SK-N-SH (cell line): Measurements from ENCODE around the gene MAN1A1. TPM values are rescaled to one million over a fixed set of nuclear protein-coding genes. Genes with fewer than 3 reads are reported as not detected.

Experiments
- CTCF ChIA-PET: fragments of 300-600, 350-600 bp; formaldehyde crosslinking; extraction: SDS; loops from one replicate; lab custom pipeline; 2021; lab: Yijun Ruan, JAX
- POLR2A ChIA-PET: fragments of 350-600 bp; sonication (Branson Sonifier 250); formaldehyde crosslinking; extraction: SDS; loops from one replicate; lab custom pipeline; 2020; ENCODE audit warnings: antibody characterized with exemption, inconsistent platforms; lab: Yijun Ruan, JAX
- DNase-seq: peaks from one replicate; pipeline ENCODE4 v3.0.0; 2012
- H2AFZ ChIP-seq: fragments of 200-600 bp; sonication (generic); 2 replicates; pipeline ENCODE4 v1.8.1; 2016; ENCODE audit warnings: antibody characterized with exemption, mild to moderate bottlenecking, low read depth
- H3F3A ChIP-seq: fragments of 200-600 bp; sonication (generic); replicated peaks from 2 replicates; pipeline ENCODE3; 2016; ENCODE audit warnings: antibody characterized with exemption, mild to moderate bottlenecking; ENCODE audit not compliant: insufficient read depth
- H3K27ac ChIP-seq, 2 experiments: fragments of 200-500 bp in 1 of 2; fragments of 200-600 bp in 1 of 2; sonication (Bioruptor generic) in 1 of 2; sonication (generic), shearing (Covaris generic) in 1 of 2; 2 replicates each; pipeline versions ENCODE4 v1.5.1 to v1.6.1; 2014 to 2016; ENCODE audit warnings: low read depth in 2 of 2, inconsistent platforms in 1 of 2, low read length in 1 of 2, mild to moderate bottlenecking in 1 of 2, mixed read lengths in 1 of 2
- H3K27me3 ChIP-seq: fragments of 200-600 bp; sonication (generic), shearing (Covaris generic); 2 replicates; pipeline ENCODE4 v1.6.1; 2016; ENCODE audit warnings: mixed run types; ENCODE audit not compliant: insufficient read depth
- H3K36me3 ChIP-seq, 2 experiments: fragments of 200-500 bp in 1 of 2; fragments of 200-600 bp in 1 of 2; sonication (Bioruptor generic) in 1 of 2; sonication (generic) in 1 of 2; replicated peaks in 1 of 2; 2 replicates each; pipeline versions ENCODE3 to v1.5.1; 2014 to 2016; ENCODE audit warnings: low read length in 1 of 2, mild to moderate bottlenecking in 1 of 2; ENCODE audit not compliant: insufficient read depth in 2 of 2, control insufficient read depth in 1 of 2
- H3K4me1 ChIP-seq, 2 experiments: fragments of 200-500 bp in 1 of 2; fragments of 200-600 bp in 1 of 2; sonication (Bioruptor generic) in 1 of 2; sonication (generic), shearing (Covaris generic) in 1 of 2; 2 replicates each; pipeline versions ENCODE4 v1.5.1 to v1.6.1; 2014 to 2016; ENCODE audit warnings: low read depth in 1 of 2, low read length in 1 of 2, mixed run types in 1 of 2; ENCODE audit not compliant: insufficient read depth in 2 of 2, control insufficient read depth in 1 of 2
- H3K4me2 ChIP-seq: fragments of 200-600 bp; sonication (generic), shearing (Covaris generic); 2 replicates; pipeline ENCODE4 v1.6.1; 2017; ENCODE audit warnings: mixed run types
- H3K4me3 ChIP-seq, 2 experiments: fragments of 200-500 bp in 1 of 2; fragments of 200-600 bp in 1 of 2; sonication (Bioruptor generic) in 1 of 2; sonication (generic), shearing (Covaris generic) in 1 of 2; 2 replicates each; pipeline versions ENCODE4 v1.5.1 to v1.8.1; 2014 to 2016; ENCODE audit warnings: low read depth in 2 of 2, inconsistent platforms in 1 of 2, low read length in 1 of 2, mild to moderate bottlenecking in 1 of 2, mixed read lengths in 1 of 2, moderate library complexity in 1 of 2
- H3K79me2 ChIP-seq: fragments of 200-600 bp; sonication (generic); 2 replicates; pipeline ENCODE4 v1.8.1; 2017; ENCODE audit warnings: mild to moderate bottlenecking; ENCODE audit not compliant: insufficient read depth
- H3K9ac ChIP-seq: fragments of 200-600 bp; sonication (generic); 2 replicates; pipeline ENCODE4 v1.6.1; 2017; ENCODE audit warnings: mixed run types
- H3K9me2 ChIP-seq: fragments of 200-600 bp; sonication (generic); 2 replicates; pipeline ENCODE4 v1.6.1; 2017; ENCODE audit warnings: mixed run types
- H3K9me3 ChIP-seq: fragments of 200-600 bp; sonication (generic); 2 replicates; pipeline ENCODE4 v1.6.1; 2017; ENCODE audit warnings: mixed run types, mild to moderate bottlenecking, moderate library complexity
- H4K20me1 ChIP-seq: fragments of 200-600 bp; sonication (generic); 2 replicates; pipeline ENCODE4 v1.6.1; 2017; ENCODE audit warnings: mild to moderate bottlenecking, mixed run types; ENCODE audit not compliant: insufficient read depth
- EP300 ChIP-seq, 2 experiments: IDR thresholded peaks; 2 replicates each; pipeline versions ENCODE4 v1.4.0 to v1.6.1; 2012; ENCODE audit warnings: borderline replicate concordance in 1 of 2, low read depth in 1 of 2, low read length in 1 of 2
- EZH2phosphoT487 ChIP-seq: fragments of 200-600 bp; sonication (generic); IDR thresholded peaks from 2 replicates; pipeline ENCODE4 v1.6.1; 2017; ENCODE audit warnings: low read depth, mixed run types, mild to moderate bottlenecking, antibody characterized with exemption, moderate library complexity, borderline replicate concordance
- GABPA ChIP-seq: IDR thresholded peaks from 2 replicates; pipeline ENCODE4 v1.4.0; 2012; ENCODE audit warnings: low read depth, mild to moderate bottlenecking
- IRF3 ChIP-seq: fragments of 150-350 bp; IDR thresholded peaks from 2 replicates; pipeline ENCODE4 v1.6.1; 2016; ENCODE audit warnings: mild to moderate bottlenecking, low read depth, low read length
- MEF2A ChIP-seq: IDR thresholded peaks from 2 replicates; pipeline ENCODE4 v1.4.0; 2012; ENCODE audit warnings: low read depth, borderline replicate concordance
- MXI1 ChIP-seq: IDR thresholded peaks from 2 replicates; pipeline ENCODE4 v1.6.1; 2012; ENCODE audit warnings: mild to moderate bottlenecking, low read depth, low read length, improper control_type of control experiment
- PBX3 ChIP-seq: IDR thresholded peaks from 2 replicates; pipeline ENCODE4; 2012
- POLR2AphosphoS5 ChIP-seq: IDR thresholded peaks from 2 replicates; pipeline ENCODE4 v1.6.1; 2012; ENCODE audit warnings: low read depth, low read length
- REST ChIP-seq: IDR thresholded peaks from 2 replicates; pipeline ENCODE4 v1.6.1; 2012; ENCODE audit warnings: mild to moderate bottlenecking, low read depth, low read length, moderate library complexity
- SIN3A ChIP-seq: IDR thresholded peaks from 2 replicates; pipeline ENCODE4 v1.6.1; 2012; ENCODE audit warnings: low read depth, mild to moderate bottlenecking, low read length, moderate library complexity, borderline replicate concordance
- SMC3 ChIP-seq: IDR thresholded peaks from 2 replicates; pipeline ENCODE4 v1.6.1; 2012; ENCODE audit warnings: low read depth, low read length, improper control_type of control experiment
- TCF12 ChIP-seq: IDR thresholded peaks from 2 replicates; pipeline ENCODE4 v1.4.0; 2012
- TEAD4 ChIP-seq: IDR thresholded peaks from 2 replicates; pipeline ENCODE4 v1.4.0; 2012; ENCODE audit warnings: mild to moderate bottlenecking, borderline replicate concordance; ENCODE audit not compliant: insufficient read depth
- USF1 ChIP-seq: IDR thresholded peaks from 2 replicates; pipeline ENCODE4 v1.4.0; 2012; ENCODE audit warnings: low read depth, borderline replicate concordance
- USF2 ChIP-seq: fragments of 150-350 bp; IDR thresholded peaks from 2 replicates; pipeline ENCODE4 v1.6.1; 2017; ENCODE audit warnings: antibody characterized with exemption, low read length, low read depth, borderline replicate concordance
- WGBS: methylation state at CpG from one replicate; pipeline ENCODE4 v1.1.6; 2017; ENCODE audit warnings: low lambda C conversion rate; 5-methylcytosine and 5-hydroxymethylcytosine counted together
- polyA plus RNA-seq, 3 experiments: library from polyadenylated mRNA; depleted of rRNA; stranded (reverse); fragments of >200 nt; gene quantifications; 2 replicates each; pipeline ENCODE4 v1.2.3, GENCODE V29; 2012

The MAN1A1 gene
- polyA plus RNA-seq, 1 of the 3 experiments (the other 2 are of a cell fraction): 28.0 TPM

- 91% methylated on average over 2 of the region's 2 CpGs for WGBS
- no peaks in the 10 kb centered on the region for H3K27me3 ChIP-seq
- no peak for TF ChIP-seq POLR2AphosphoS5
- no peak for TF ChIP-seq USF2
- TF ChIP-seq SMC3: no peak
- TF ChIP-seq TCF12: no peak
- TF ChIP-seq MEF2A: no peak
- no peak for TF ChIP-seq USF1
- TF ChIP-seq IRF3: no peak
- TF ChIP-seq REST: no peak
- no peak overlapping the region for H3K4me3 ChIP-seq
- no peaks in the 10 kb centered on the region for H3K79me2 ChIP-seq
- no peak overlapping the region for H3K27ac ChIP-seq
- no peaks in the 10 kb centered on the region for H3F3A ChIP-seq
- H3K4me1 ChIP-seq: peaks cover 0 to 9% of the 10 kb centered on the region in 2 experiments; a peak in 2 of 4 replicates
- H4K20me1 ChIP-seq: no peaks in the 10 kb centered on the region
- ChIA-PET CTCF (no interaction called here), POLR2A (no interaction called here)
- no peak overlapping the region for H3K9ac ChIP-seq
- no peaks in the 10 kb centered on the region for H3K9me3 ChIP-seq
- peaks cover 9 to 33% of the 10 kb centered on the region in 2 experiments for H3K36me3 ChIP-seq
- no peak overlapping the region for H2AFZ ChIP-seq
- H3K4me2 ChIP-seq: no peak overlapping the region
- DNase-seq: no peak
- no peaks in the 10 kb centered on the region for H3K9me2 ChIP-seq
These were observed 105.9 kb downstream of the MAN1A1 start for GRCh38 chr6:119243657-119244056.

GRCh38 chr6:119243037-119243436, 106.5 kb downstream of the MAN1A1 start:
- H3K27ac ChIP-seq: no peak overlapping the region
- H2AFZ ChIP-seq: no peak overlapping the region
- H3K27me3 ChIP-seq: no peaks in the 10 kb centered on the region
- no peaks in the 10 kb centered on the region for H3F3A ChIP-seq
- peaks cover 9 to 33% of the 10 kb centered on the region in 2 experiments for H3K36me3 ChIP-seq
- no peaks in the 10 kb centered on the region for H3K9me2 ChIP-seq
- DNase-seq: no peak
- H3K9ac ChIP-seq: no peak overlapping the region
- ChIA-PET POLR2A (no interaction called here), CTCF (interaction anchor here (1.2 kb wide), 1 partner anchor 346 kb away, joined by 3 read pairs; no protein-coding TSS in a partner anchor)
- H3K9me3 ChIP-seq: no peaks in the 10 kb centered on the region
- no peaks in the 10 kb centered on the region for H4K20me1 ChIP-seq
- no peak overlapping the region for H3K4me3 ChIP-seq
- peaks cover 0 to 9% of the 10 kb centered on the region in 2 experiments; a peak in 2 of 4 replicates for H3K4me1 ChIP-seq
- no peaks in the 10 kb centered on the region for H3K79me2 ChIP-seq
- H3K4me2 ChIP-seq: no peak overlapping the region
- no peak for TF ChIP-seq MXI1
- no peak for TF ChIP-seq EP300 (IDR thresholded peaks at IDR 0.05; ENCODE audit: borderline replicate concordance in 1 of 2, low read depth in 1 of 2, low read length in 1 of 2)
- TF ChIP-seq TEAD4: no peak
- no peak for TF ChIP-seq TCF12
- TF ChIP-seq PBX3: no peak
- no peak for TF ChIP-seq REST
- TF ChIP-seq SIN3A: no peak
- no peak for TF ChIP-seq EZH2phosphoT487
- no peak for TF ChIP-seq MEF2A
- no peak for TF ChIP-seq GABPA
